HK-2 (cell line): ENCODE measurements around the gene VWC2L.

Experiments
- DNase-seq: peaks from one replicate; pipeline ENCODE4 v3.0.0-alpha.2; 2018; ENCODE audit not compliant: unreplicated experiment

VWC2L gene

GRCh38 chr2:214593727-214594126, 182.9 kb downstream of the VWC2L start:
- DNase-seq = peak; percentile 40

DNA sequence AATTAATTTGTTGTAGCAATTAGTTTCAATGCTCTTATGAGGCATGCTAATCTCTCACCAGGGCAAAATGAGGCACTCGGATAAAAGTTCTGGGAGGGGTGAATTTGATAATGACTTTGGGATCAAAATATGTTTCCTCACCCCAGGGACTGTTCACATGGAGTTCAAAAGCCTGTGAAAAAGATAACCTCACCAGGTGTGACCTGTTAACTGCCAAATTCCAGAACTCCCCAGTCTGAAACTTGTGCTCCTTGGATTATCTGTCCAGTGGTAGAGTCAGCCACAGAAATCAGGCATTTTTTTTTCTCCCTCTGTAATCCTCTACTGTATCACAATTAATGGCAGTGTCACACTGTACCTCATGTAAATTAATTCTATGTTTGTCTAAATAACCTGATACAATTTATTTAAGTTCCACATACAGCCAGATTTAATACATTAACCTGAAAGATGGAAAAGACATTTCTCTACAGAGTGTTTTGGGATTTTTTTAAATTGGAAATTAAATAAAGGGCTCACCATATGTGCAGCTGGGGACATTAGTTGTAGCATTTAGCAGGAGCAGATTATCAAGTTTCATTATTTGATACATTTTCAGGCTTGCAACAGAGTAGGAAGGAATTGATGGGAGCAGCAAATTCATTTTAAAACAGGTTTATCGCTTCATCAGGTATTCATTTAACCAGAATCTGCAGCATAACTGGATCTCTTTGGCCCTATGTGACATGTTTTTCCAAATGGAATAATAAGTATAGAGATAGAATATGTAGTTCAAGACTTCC, 191.2 kb downstream of the VWC2L start:
- DNase-seq = no peak

GRCh38 chr2:214604861-214605260, 194.0 kb downstream of the VWC2L start:
- no peak for DNase-seq

GRCh38 chr2:214607051-214607450, 196.2 kb downstream of the VWC2L start:
- DNase-seq = no peak

- no peak for DNase-seq
Measured at GRCh38 chr2:214611015-214611414, 200.2 kb downstream of the VWC2L start.

DNA sequence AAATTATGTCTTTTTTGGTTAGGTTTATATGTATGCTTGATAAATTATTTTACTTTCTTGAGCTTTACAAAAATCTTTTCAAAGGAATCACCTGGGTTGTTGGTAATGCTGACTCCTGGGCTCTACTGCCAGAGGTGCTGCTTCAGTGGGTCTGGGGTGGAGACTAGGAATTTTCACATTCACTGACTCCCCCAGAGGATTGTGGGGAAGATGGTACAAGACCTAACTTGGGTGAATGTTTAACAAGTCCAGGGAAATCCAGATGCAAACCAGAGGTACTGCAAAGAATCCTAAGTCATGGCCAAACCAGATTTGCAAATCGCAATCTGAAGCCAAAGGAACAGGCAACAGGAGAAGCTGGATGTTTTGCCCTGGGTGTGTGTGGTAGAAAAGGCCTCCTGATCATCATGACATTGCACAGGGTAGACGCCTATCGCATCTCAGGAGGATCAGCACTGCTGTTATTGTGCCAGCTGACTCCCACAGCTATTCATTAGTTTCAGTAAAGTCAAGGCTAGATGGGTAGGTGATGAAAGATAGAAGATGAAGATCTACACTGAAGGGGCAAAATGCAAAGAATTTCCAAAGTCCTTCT, 213.4 kb downstream of the VWC2L start:
- no peak for DNase-seq

- no peak for DNase-seq
Measured at GRCh38 chr2:214628091-214628490, 217.2 kb downstream of the VWC2L start.
